Tibial artery (tissue), 4 donors: ENCODE results near the gene TRIM26.

ENCODE experiments used
- DNase-seq, 2 donors: peaks; one replicate each; pipeline ENCODE4 v3.0.0-alpha.2; 2019
- H3K27ac ChIP-seq, 2 donors: fragments of 200-600 bp; sonication (generic) in 1 of 2; 1 replicate in 1 of 2; 2 replicates in 1 of 2; pipeline ENCODE4 v1.5.1; 2018 to 2019; ENCODE audit warnings: mild to moderate bottlenecking in 1 of 2
- H3K27me3 ChIP-seq, 2 donors: fragments of 200-600 bp; sonication (generic) in 1 of 2; one replicate each; pipeline versions ENCODE4 v1.5.1 to v1.6.0; 2016 to 2019
- H3K36me3 ChIP-seq, 3 donors: fragments of 200-600 bp; sonication (generic) in 2 of 3; one replicate each; pipeline ENCODE4 v1.5.1; 2016 to 2019; ENCODE audit warnings: mild to moderate bottlenecking in 2 of 3
- H3K4me1 ChIP-seq, 4 donors: fragments of 200-600 bp; sonication (generic) in 2 of 4; 1 replicate in 3 of 4; 2 replicates in 1 of 4; pipeline ENCODE4 v1.5.1; 2016 to 2019
- H3K4me3 ChIP-seq, 2 donors: fragments of 200-600 bp; sonication (generic) in 1 of 2; 1 replicate in 1 of 2; 2 replicates in 1 of 2; pipeline ENCODE4 v1.5.1; 2018 to 2019; ENCODE audit warnings: mild to moderate bottlenecking in 2 of 2
- H3K9me3 ChIP-seq, 3 donors: fragments of 200-600 bp; sonication (generic) in 1 of 3; one replicate each; pipeline ENCODE4 v1.5.1; 2016 to 2019
- CTCF ChIP-seq, 2 experiments: fragments of 200-600 bp in 1 of 2; fragments of 450-650 bp in 1 of 2; IDR thresholded peaks; one replicate each; pipeline ENCODE4 v1.5.1; 2017 to 2019; ENCODE audit warnings: antibody characterized with exemption in 2 of 2, mild to moderate bottlenecking in 1 of 2, moderate library complexity in 1 of 2
- intact Hi-C: fragments of 100-400 bp; cut with DNase I; formaldehyde crosslinking; loops from one replicate; pipeline ENCODE4 v1.15.0; 2023; ENCODE audit warnings: low total_unique reads

The TRIM26 gene

GRCh38 chr6:30149858-30150550, 63.2 kb downstream of the TRIM26 start:
- Histone ChIP-seq H3K27me3 (peaks cover 0 to 35% of the 10 kb centered on the region in 2 donors), H3K4me3 (no peak overlapping the region), H3K36me3 (no peaks in the 10 kb centered on the region), H3K9me3 (no peaks in the 10 kb centered on the region), H3K4me1 (peaks cover 0 to 4% (median 0%) of the 10 kb centered on the region in 4 donors), H3K27ac (no peak overlapping the region)
- intact Hi-C loops: no loop called here
- DNase-seq: no peak
- no peak for TF ChIP-seq CTCF (IDR thresholded peaks at IDR 0.05)

GRCh38 chr6:30149234-30149633, 64.0 kb downstream of the TRIM26 start:
- no peak overlapping the region for H3K4me3 ChIP-seq
- H3K27ac ChIP-seq: no peak overlapping the region
- peaks cover 0 to 32% of the 10 kb centered on the region in 2 donors for H3K27me3 ChIP-seq
- H3K36me3 ChIP-seq: no peaks in the 10 kb centered on the region
- TF ChIP-seq CTCF (IDR thresholded peaks at IDR 0.05): no peak
- H3K9me3 ChIP-seq: no peaks in the 10 kb centered on the region
- DNase-seq: no peak
- H3K4me1 ChIP-seq: no peaks in the 10 kb centered on the region
- intact Hi-C loops: no loop called here

DNA sequence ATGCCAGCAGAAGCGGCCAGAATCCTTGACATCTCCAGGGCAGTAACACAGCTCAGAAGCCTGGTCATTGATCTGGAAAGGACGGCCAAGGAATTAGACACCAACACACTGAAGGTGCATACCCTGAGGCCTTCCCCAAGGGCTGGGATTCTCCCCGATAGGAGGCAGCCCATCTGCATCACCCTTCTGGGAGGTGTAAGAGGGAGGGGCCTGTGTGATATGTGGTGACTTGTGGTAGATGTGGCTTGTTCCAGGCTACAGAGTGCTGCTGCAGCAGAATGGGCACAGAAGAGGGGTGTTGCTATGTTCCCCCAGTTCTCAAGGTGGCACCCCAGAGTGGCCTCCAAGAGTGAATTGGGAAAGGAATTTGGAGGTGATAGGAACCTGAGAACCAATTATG, 66.1 kb downstream of the TRIM26 start:
- TF ChIP-seq CTCF (IDR thresholded peaks at IDR 0.05): no peak
- Histone ChIP-seq H3K4me3 (no peak overlapping the region), H3K4me1 (no peaks in the 10 kb centered on the region), H3K9me3 (no peaks in the 10 kb centered on the region), H3K27me3 (peaks cover 0 to 35% of the 10 kb centered on the region in 2 donors), H3K36me3 (no peaks in the 10 kb centered on the region), H3K27ac (no peak overlapping the region)
- intact Hi-C loops: no loop called here
- DNase-seq: no peak

- Histone ChIP-seq H3K4me1 (no peaks in the 10 kb centered on the region), H3K9me3 (no peaks in the 10 kb centered on the region), H3K36me3 (no peaks in the 10 kb centered on the region), H3K27ac (no peak overlapping the region), H3K4me3 (no peak overlapping the region), H3K27me3 (peaks cover 0 to 37% of the 10 kb centered on the region in 2 donors)
- intact Hi-C loops: no loop called here
- DNase-seq: no peak
- no peak for TF ChIP-seq CTCF (IDR thresholded peaks at IDR 0.05)
Measured at GRCh38 chr6:30145818-30146217, 67.4 kb downstream of the TRIM26 start.

- no peak overlapping the region for H3K27ac ChIP-seq
- DNase-seq: no peak
Measured at GRCh38 chr6:30144811-30145210, 68.4 kb downstream of the TRIM26 start.

More at GRCh38 chr6:30144811-30145210, 68.4 kb downstream of the TRIM26 start:
- intact Hi-C loops: no loop called here
- H3K4me3 ChIP-seq: no peak overlapping the region
- peaks cover 0 to 38% of the 10 kb centered on the region in 2 donors for H3K27me3 ChIP-seq
- no peaks in the 10 kb centered on the region for H3K9me3 ChIP-seq
- no peaks in the 10 kb centered on the region for H3K4me1 ChIP-seq
- TF ChIP-seq CTCF (IDR thresholded peaks at IDR 0.05): no peak
- no peaks in the 10 kb centered on the region for H3K36me3 ChIP-seq
